Measurements from ENCODE around the gene RPS6KC1.
"Not testable (repeated sequence)": the region's sequence is repeated elsewhere in the genome, so short reads cannot be mapped to it uniquely, and the experiment has no call there.

RPS6KC1 gene

DNA sequence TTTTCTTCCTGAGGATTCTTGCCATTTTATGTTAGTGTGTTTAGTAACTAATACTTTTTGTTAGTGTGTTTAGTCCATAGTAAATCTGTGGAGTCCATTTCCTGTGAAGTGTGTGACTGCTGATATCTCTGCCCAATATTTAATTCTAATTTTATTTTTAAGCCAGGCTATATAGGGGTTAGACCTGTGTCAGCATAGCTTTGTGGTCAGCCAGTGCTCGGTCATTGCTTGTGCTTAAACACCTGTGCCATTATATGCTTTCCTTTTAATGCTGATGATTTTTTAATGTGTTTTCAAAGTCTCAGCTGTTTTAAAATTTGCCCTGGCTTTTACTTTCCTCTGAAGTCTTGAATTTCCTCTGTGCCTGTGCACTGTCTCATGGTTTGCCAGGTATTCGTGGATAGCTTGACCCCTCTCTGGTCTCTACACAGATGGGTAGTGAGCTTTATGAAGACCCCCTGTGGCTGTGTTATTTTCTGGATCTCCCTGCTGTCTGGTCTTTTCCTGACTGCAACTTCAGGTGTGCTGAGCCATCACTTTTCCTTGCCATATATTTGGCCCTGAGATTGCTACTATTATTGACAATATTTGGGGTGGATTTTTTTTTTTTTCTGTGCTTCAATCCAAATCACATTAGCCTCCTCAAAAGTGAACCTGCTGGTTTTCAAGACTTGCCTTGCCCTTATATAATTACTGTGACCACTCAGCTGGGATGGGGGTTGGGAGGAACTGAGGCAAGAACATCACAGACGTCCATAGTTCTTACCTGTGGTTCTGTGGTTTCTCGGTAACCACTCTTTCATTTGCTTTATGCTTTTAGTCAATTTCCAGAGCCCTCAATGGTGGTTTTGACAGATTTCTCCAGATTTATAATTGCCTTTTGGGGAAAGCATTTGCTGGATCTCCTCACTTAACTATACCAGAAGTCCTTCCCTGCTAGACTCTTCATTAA lies 59.6 kb downstream of the RPS6KC1 start:
- intact Hi-C loops (cut with DNase I; ENCODE audit: low total_unique reads) = no loop called here
- no peaks in the 10 kb centered on the region for H3K9me3 ChIP-seq
- H3K4me1 ChIP-seq = no peaks in the 10 kb centered on the region
- H3K4me3 ChIP-seq = no peak overlapping the region
- H3K36me3 ChIP-seq = peaks cover 0 to 10% (median 7%) of the 10 kb centered on the region in 3 donors
- H3K27me3 ChIP-seq = no peaks in the 10 kb centered on the region
- no peak for DNase-seq
- TF ChIP-seq, protein P1, sequence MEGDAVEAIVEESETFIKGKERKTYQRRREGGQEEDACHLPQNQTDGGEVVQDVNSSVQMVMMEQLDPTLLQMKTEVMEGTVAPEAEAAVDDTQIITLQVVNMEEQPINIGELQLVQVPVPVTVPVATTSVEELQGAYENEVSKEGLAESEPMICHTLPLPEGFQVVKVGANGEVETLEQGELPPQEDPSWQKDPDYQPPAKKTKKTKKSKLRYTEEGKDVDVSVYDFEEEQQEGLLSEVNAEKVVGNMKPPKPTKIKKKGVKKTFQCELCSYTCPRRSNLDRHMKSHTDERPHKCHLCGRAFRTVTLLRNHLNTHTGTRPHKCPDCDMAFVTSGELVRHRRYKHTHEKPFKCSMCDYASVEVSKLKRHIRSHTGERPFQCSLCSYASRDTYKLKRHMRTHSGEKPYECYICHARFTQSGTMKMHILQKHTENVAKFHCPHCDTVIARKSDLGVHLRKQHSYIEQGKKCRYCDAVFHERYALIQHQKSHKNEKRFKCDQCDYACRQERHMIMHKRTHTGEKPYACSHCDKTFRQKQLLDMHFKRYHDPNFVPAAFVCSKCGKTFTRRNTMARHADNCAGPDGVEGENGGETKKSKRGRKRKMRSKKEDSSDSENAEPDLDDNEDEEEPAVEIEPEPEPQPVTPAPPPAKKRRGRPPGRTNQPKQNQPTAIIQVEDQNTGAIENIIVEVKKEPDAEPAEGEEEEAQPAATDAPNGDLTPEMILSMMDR (IDR thresholded peaks at IDR 0.05) = no peak
- H3K27ac ChIP-seq = no peak overlapping the region

DNA sequence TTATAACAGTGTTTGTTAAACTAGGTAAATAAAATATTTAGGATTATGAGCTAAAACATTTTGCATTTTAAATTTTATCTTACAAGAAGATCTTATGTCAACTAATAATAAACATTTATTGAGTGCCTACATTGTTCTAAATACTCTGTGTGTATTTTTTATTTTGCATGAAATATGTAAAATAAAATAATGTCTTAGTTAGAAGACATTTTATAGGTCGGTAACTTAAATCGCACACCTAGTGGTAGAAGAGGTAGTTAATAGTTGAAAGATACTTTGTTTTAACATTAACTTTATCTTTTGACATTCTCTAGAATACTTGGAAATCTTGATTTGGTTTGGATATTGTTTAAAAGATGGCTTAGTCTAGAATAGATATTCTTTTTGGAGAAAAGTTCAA lies 60.5 kb downstream of the RPS6KC1 start:
- Histone ChIP-seq H3K4me1 (no peaks in the 10 kb centered on the region), H3K27me3 (no peaks in the 10 kb centered on the region), H3K9me3 (no peaks in the 10 kb centered on the region), H3K36me3 (peaks cover 0 to 10% (median 7%) of the 10 kb centered on the region in 3 donors), H3K4me3 (no peak overlapping the region), H3K27ac (no peak overlapping the region)
- intact Hi-C loops (cut with DNase I; ENCODE audit: low total_unique reads) = no loop called here
- no peak for DNase-seq
- TF ChIP-seq, protein P1 (IDR thresholded peaks at IDR 0.05) = no peak

DNA sequence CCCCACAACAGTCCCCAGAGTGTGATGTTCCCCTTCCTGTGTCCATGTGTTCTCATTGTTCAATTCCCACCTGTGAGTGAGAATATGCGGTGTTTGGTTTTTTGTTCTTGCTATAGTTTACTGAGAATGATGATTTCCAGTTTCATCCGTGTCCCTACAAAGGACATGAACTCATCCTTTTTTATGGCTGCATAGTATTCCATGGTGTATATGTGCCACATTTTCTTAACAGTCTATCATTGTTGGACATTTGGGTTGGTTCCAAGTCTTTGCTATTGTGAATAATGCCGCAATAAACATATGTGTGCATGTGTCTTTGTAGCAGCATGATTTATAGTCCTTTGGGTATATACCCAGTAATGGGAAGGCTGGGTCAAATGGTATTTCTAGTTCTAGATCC lies 61.7 kb downstream of the RPS6KC1 start:
- intact Hi-C loops (cut with DNase I; ENCODE audit: low total_unique reads); H3K27ac ChIP-seq; H3K36me3 ChIP-seq; H3K4me3 ChIP-seq; H3K9me3 ChIP-seq; H3K4me1 ChIP-seq; H3K27me3 ChIP-seq; DNase-seq: not testable (repeated sequence)

DNA sequence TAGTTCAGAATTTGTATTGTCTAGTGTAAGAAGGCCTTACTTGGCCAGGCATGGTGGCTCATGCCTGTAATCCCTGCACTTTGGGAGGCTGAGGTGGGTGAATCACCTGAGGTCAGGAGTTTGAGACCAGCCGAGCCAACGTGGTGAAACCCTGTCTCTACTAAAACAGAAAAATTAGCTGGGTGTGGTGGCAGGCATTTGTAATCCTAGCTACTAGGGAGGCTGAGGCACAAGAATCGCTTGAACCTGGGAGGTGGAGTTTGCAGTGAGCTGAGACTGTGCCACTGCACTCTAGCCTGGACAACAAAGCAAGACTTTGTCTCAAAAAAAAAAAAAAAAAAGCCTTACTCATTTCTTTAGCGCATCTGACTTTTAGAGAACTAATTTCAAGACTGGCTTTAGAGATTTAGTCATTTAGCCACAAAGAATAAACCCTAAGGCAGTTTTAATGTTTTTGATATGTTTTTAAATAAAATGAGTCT lies 66.7 kb downstream of the RPS6KC1 start:
- H3K4me3 ChIP-seq; H3K4me1 ChIP-seq; intact Hi-C loops (cut with DNase I; ENCODE audit: low total_unique reads); H3K27me3 ChIP-seq; H3K36me3 ChIP-seq; H3K27ac ChIP-seq; H3K9me3 ChIP-seq; DNase-seq: not testable (repeated sequence)

DNA sequence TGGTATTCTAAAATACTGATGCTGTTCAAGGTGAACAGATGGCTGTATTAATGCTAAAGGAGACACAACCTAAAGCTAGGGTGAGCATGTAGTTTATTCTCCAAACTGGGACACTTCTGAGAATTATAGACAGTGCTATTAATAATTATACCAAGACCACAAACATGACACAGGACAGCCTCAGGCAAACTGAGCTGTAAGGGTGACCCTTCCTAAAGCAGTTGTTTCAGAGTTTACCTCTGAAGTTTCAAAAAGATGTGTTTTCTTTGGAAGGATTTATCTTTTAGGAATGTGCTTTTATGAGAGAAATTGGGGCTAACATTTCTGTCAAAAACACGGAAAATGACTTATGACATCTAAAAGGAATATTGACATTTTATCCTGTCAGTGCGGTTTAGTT lies 68.8 kb downstream of the RPS6KC1 start:
- peaks cover 0 to 5% (median 0%) of the 10 kb centered on the region in 3 donors for H3K36me3 ChIP-seq
- no peak for DNase-seq
- no peak overlapping the region for H3K27ac ChIP-seq
- intact Hi-C loops (cut with DNase I; ENCODE audit: low total_unique reads) = loop anchor here (10.0 kb wide), 1 partner anchor 1005 kb away; no protein-coding TSS in a partner anchor
- TF ChIP-seq, protein P1 (IDR thresholded peaks at IDR 0.05) = no peak
- H3K9me3 ChIP-seq = no peaks in the 10 kb centered on the region
- peaks cover 0 to 12% (median 0%) of the 10 kb centered on the region in 4 donors for H3K4me1 ChIP-seq
- H3K27me3 ChIP-seq = no peaks in the 10 kb centered on the region
- no peak overlapping the region for H3K4me3 ChIP-seq

DNA sequence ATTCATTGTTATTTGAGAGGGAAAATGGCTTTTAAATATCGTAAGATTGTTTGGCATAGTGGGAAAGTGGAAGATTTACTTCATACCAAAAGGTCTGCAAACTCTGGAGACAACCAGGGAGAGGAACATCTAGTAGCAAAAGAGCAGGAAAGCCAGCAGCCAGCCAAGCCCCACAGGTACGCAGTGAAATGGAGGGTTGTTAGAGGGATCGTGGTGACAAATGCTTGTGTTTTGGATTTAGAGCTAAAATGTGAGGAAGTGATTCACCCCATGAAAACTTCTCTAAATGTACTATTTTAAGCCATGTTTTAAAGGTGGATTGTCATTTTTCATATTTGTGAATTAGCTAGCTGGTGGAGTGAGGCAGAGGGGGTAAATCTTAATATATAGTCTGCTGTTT lies 69.3 kb downstream of the RPS6KC1 start:
- TF ChIP-seq, protein P1 (IDR thresholded peaks at IDR 0.05) = no peak
- Histone ChIP-seq H3K4me1 (peaks cover 0 to 12% (median 0%) of the 10 kb centered on the region in 4 donors), H3K27me3 (no peaks in the 10 kb centered on the region), H3K36me3 (peaks cover 0 to 5% (median 0%) of the 10 kb centered on the region in 3 donors), H3K9me3 (no peaks in the 10 kb centered on the region), H3K27ac (no peak overlapping the region), H3K4me3 (no peak overlapping the region)
- DNase-seq = no peak
- intact Hi-C loops (cut with DNase I; ENCODE audit: low total_unique reads) = loop anchor here (10.0 kb wide), 1 partner anchor 1004 kb away; no protein-coding TSS in a partner anchor
